GM21529 (cell line): Measurements from ENCODE around the gene ZNF83.
"Not testable (repeated sequence)": the region's sequence is repeated elsewhere in the genome, so short reads cannot be mapped to it uniquely, and the experiment has no call there.

Source experiments
- ATAC-seq: cut with Tn5 transposase; IDR thresholded peaks from one replicate; pipeline ENCODE4 v1.9.1; 2021; ENCODE audit not compliant: unreplicated experiment

ZNF83 gene

DNA sequence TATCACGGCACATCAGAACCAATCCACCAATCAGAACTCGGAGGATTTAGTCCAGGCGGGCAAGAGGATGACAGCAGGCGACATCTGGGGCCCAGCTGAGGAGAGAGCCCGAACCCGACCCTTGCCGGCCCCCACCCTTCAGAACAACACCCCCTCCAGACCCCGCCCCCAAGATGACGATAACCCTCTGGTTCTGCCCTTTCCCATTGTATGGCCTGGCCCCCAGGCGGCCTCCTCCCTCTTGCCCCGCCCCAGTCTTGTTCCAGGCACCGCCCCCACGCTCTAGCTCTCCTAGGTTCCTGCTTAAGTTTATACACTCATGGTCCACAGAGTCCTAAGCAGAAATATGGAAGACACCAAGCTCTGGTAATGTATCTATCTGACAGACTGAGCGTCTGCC is 2.8 kb upstream of the ZNF83 start:
- ATAC-seq, result no peak

DNA sequence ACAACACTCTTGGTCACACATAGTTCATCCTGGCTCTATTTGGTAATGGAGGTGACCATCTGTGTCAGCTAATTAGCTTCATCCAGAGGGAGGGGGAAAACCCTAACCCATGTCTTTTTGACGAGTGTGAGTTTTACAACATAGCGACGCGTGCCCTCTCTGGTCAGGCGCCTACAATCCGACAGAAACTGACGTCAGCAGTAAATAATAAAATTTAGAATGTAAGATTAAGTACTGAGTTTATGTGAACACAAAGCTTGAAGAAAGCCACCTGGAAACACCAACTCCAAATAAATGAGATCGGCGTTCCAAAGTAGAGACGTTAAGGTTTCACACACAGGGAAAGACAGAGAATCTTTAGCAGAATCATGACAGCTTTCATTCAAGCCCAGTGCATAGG is 1.8 kb upstream of the ZNF83 start:
- no peak for ATAC-seq

DNA sequence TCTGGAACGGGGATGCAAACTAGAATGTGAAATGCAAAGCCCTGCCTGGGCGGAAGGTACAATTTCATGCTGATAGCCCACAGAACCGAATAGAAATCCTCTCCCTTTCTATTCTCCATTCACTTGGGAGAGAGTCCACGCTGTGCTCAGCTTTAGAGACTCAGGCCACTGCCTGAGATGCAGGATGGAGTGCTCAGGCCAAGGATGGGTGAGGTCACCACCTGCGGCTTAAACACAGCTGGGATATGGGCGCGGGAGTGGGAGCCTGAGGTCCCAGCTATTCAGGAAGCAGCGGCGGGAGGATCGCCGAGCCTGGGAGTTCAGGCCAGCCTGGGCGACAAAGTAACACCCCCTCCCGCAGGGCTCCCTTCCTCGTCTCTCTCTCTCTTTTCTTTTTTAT is 446 bp upstream of the ZNF83 start:
- no peak for ATAC-seq

DNA sequence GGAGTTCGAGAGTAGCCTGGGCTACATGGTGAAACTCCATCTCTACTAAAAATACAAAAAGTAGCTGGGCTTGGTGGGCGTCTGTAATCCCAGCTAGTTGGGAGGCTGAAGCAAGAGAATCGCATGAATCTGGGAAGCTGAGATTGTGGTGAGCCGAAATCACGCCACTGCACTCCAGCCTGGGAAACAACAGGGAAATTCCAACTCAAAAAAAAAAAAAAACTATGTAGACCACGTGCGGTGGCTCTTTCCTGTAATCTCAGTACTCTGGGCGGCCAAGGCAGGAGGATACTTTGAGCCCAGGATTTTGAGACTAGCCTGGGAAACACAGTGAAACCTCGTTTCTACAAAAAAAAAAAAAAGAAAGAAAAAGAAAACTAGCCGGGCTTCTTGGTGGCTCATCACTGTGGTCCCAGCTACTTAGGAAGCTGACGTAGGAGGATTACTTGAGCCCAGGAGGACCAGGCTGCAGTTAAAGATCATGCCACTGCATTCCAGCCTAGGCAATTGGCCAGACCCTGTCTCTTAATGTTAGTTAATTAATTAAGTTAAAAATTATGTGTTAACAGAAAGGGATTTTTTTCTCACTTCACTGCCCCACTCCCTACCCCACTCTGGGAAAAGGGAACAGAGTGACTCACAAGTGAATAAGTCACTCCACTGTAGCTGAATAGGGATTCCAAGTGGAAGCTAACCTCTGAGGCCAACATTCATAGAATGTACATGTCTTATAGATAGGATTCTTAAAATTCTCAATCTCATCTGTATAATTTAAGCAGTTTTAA is 2.2 kb downstream of the ZNF83 start:
- no peak for ATAC-seq

DNA sequence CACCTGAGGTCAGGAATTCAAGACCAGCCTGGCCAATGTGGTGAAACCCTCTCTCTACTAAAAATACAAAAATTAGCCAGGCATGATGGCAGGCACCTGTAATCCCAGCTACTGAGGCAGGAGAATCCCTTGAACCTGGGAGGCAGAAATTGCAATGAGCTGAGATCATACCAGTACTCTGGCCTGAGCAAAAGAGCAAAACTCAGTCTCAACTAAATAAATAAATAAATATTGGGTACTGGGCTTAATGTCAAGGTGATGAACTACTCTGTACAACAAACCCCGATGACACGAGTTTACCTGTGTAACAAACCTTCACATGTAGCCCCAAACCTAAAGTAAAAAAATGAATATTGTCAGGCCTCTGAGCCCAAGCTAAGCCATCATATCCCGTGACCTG is 10.7 kb downstream of the ZNF83 start:
- not testable (repeated sequence) for ATAC-seq

DNA sequence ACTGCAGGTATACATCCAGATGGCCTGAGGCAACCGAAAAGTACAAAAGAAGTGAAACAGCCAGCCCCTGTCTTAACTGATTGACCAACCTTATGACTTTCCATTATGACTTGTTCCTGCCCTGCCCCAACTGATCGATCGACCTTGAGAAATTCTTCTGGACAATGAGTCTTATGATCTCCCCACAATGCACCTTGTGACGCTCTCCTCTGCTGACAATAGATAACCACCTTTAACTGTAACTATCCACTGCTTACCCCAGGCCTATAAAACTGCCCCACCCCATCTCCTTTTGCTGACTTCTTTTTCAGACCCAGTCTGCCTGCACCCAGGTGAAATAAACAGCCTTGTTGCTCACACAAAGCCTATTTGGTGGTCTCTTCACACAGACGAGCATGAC is 11.2 kb downstream of the ZNF83 start:
- no peak for ATAC-seq

DNA sequence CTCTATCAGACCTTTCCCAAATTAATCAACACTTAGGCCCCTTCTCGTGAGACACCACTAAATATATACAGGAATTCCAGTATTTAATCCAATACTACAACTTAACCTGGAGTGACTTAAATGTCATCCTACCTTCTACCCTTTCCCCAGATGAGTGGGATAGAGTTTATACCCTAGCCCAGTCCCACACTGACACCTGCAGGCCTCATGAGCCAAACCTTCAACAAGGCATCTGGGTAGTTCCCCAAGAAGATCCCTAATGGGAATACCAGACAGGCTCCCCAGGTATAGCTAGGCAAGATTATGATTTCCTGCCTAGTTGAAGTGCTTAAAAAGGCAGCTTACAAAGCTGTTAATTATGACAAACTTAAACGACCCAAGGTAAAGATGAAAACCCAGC is 15.9 kb downstream of the ZNF83 start:
- no peak for ATAC-seq

DNA sequence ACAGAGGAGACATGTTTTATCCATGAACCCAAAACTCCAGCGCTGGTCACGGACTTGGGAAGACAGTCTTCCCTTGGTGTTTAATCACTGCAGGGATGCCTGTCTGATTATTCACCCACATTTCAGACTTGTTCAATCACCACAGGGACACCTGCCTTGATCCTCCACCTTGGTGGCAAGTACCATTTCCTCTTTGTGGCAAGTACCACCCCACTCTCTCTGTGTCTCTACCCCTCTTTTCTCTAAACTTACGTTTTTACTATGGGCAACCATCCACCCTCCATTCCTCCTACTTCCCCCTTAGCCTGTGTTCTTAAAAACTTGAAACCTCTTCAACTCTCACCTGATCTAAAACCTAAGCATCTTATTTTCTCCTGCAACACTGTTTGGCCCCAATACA is 16.8 kb downstream of the ZNF83 start:
- no peak for ATAC-seq

DNA sequence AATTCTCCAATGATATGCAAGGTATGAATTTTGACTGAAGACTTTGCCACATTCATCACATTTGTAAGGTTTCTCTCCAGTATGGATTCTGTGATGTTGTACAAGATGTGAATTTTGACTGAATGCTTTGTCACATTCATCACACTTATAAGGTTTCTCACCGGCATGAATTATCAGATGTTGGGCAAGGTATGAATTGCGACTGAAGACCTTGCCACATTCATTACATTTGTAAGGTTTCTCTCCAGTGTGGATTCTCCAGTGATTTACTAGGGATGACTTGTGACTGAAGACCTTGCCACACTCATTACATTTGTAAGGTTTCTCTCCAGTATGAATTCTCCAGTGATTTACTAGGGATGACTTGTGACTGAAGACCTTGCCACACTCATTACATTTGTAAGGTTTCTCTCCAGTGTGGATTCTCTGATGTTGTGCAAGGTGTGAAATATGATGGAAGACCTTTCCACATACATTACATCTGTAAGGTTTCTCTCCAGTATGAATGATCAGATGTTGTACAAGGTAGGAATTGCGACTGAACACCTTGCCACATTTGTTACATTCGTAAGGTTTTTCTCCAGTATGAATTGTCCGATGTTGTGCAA is 24.8 kb downstream of the ZNF83 start:
- no peak for ATAC-seq

DNA sequence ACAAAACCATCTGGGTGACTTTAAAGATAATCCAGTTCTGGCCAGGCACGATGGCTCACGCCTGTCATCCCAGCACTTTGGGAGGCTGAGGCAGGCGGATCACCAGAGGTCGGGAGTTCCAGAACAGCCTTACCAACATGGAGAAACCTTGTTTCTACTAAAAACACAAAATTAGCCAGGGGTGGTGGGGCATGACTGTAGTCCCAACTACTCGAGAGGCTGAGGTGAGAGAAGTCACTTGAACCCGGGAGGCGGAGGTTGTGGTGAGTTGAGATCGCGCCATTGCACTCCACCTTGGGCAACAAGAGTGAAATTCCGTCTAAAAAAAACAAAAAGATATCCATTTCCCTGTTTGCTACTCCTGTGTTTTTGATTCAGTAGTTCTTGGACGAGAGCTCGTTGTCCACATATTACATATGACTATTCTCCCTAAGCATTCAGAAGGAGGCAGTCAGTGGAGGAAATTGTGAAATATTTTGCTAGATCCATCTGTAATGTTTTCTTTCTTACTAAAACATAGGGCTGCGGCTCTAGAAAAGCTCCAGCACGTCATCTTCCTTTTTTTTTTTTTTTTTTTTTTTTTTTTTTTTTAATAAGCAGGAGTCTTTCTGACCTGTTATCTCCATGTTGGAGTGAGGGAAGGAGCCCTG is 34.5 kb downstream of the ZNF83 start:
- no peak for ATAC-seq

DNA sequence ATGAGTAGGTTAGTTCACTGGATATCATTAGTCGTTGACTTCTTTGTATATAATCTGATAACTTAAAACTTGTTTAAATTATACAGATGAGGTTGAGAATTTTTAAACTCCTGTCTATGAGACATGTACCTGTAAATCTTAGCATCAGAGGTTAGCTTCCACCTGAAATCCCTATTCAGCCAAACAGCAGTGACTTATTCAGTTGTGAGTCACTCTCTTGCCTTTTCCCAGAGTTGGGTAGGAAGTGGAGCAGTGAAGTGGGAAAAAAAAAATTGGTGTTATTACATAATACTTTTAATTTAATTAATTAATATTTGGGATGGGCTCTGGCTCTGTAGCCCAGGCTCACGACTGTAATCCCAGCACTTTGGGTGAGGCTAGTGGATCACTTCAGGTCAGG is 35.2 kb downstream of the ZNF83 start:
- ATAC-seq, result no peak

DNA sequence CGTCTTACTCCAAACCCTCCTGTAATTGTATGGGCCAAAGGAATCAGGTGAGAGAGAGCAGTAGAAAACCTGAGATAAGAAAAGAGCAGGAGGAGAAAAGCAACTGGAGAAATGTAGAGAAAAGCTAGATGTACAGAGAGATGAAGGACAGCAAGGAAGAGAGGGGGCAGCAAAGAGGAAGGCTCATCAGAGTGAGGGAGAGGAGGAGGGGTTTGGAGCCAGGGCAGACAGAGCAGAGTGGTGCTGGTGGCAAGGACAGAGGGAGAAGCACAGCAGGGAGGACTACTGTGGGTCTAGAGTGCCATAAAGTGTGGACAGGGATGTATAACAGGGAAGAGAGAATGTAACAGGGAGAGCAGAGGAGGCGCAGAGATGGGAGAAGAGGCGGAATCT is 36.2 kb downstream of the ZNF83 start:
- ATAC-seq, result not testable (repeated sequence)

DNA sequence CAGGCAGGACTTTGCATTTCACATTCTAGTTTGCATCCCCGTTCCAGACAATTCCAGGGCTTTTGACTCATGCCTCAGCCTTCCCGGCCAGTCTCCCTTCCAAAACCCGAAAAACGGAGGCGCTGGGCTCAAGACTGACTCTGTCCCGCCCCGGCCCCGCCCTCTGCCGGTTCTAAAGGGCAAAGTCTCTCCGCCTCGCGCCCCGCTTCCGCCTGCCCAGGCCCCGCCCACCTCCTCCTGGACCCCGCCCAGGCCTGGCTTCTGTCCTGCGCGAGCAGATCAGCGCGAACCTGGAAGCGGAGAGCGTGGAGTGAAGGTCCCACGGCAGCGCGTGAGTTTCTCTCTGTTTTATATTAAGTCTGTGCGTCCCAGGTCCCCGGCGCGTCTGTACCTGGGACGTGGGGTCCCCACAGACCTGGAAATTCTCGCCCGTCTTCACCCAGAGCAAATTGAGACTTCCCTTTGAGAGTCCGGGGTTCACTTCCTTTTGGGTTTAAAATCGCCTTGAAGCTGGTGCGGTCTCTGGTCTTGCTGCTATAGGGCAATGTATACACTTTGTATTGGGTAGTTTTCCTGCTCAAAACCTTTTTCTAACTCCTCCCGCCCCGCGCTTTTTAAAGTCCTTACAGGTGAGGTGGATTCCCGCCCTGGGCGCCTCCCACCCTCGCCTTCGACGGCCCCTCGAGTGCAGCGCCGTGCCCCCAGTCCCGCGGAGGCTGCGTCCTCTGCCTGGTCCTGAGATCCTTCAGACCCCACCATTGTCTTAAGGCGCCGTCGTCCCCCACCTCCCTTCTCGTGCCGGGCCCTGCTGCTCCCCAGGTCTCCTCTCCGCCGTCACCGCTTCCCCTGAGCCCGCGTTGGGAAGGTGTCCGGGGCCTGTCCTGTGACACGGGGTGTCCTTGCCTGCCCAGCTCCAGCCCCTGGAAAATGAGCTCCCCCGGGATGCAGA is 36.9 kb downstream of the ZNF83 start:
- peak; percentile 86 for ATAC-seq

DNA sequence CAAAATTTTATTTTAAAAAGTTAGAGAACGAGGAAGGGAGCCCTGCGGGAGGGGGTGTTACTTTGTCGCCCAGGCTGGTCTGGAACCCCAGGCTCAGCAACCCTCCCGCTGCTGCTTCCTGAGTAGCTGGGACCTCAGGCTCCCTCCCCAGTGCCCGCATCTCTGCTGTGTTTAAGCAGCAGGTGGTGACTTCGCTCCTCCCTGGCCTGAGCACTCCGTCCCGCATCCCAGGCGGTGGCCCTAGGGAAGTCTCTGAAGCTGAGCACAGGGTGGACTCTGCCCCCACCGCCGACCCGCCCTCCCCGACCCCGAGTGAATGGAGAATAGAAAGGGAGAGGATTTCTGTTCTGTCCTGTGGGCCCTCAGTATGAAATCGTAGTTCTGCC is 37.5 kb downstream of the ZNF83 start:
- ATAC-seq, result peak; percentile 10

DNA sequence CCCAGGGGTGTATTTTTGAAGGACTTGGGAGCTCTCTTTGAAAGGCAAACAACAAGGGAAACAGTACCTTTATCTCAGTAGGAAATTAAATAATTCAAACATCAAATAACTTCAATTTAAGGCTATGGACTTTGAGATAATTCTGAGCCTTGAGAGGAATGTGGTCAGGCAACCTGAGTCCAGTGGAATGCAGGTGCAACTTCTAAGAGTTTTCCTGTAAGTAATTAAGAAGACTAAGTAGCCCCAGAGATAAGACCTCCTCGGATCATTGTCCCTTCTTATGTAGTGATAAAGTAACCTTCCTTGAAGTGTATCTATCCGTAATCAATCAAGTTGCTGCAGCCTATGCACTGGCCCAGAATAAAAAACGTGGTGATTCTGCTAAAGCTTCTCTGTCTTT is 38.9 kb downstream of the ZNF83 start:
- ATAC-seq, result no peak

DNA sequence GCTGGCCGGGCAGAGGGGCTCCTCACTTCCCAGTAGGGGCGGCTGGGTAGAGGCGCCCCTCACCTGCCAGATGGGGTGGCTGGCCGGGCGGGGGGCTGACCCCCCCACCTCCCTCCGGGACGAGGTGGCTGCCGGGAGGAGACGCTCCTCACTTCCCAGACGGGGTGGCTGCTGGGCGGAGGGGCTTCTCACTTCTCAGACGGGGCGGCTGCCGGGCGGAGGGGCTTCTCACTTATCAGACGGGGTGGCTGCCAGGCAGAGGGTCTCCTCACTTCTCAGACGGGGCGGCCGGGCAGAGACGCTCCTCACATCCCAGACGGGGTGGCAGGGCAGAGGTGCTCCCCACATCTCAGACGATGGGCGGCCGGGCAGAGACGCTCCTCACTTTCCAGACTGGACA is 44.7 kb downstream of the ZNF83 start:
- ATAC-seq, result not testable (repeated sequence)

DNA sequence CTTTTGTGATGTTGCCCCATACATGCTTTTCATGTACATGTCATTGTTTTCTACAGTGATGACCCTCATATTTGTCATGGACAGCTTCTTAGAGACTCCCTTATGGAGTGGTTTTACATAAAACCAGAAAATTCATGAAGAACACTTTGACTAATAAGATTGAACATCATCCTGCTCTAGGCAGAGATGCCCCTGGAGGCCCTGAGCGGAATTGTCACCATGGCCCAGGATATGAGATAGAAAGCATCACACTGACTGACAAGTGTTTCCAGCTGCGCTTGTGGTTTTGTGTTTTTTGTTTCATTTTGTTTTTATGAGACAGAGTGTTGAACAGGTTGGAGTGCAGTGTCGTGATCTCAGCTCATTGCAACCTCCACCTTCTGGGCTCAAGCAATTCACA is 45.9 kb downstream of the ZNF83 start:
- ATAC-seq, result no peak

DNA sequence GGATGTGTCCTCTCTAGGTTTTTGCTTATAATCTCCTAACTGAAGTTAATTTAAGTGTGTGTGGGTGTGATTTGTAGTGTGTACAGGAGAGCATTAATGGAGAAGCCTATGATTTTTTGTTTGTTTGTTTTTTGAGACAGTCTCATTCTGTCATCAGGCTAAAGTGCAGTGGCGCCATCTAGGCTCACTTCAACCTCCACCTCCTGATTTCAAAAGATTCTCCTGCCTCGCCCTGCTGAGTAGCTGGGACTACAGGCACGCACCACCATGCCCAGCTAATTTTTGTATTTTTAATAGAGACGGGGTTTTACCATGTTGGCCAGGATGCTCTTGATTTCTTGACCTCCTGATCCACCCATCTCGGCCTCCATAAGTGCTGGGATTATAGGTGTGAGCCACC is 47.4 kb downstream of the ZNF83 start:
- ATAC-seq, result no peak

DNA sequence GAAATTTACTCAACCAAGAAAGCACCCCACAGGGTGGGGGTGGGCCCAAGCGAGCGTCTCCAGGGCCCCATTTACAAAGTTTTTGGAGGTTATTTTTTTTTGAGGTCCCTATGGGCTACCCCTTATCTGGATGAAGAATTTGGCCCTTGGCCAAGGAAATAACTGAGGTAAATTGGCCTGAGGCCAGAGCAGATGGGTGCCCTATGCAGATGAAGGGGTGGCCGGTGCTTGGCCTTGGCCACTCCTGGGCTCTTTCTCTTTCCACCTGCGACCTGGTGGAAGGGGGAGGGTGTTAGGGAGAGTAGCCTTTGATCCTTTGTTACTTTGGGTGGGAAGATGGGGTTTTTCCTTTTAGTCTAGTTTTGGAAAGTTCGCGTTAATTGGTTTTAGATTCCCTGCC is 52.6 kb downstream of the ZNF83 start:
- no peak for ATAC-seq

DNA sequence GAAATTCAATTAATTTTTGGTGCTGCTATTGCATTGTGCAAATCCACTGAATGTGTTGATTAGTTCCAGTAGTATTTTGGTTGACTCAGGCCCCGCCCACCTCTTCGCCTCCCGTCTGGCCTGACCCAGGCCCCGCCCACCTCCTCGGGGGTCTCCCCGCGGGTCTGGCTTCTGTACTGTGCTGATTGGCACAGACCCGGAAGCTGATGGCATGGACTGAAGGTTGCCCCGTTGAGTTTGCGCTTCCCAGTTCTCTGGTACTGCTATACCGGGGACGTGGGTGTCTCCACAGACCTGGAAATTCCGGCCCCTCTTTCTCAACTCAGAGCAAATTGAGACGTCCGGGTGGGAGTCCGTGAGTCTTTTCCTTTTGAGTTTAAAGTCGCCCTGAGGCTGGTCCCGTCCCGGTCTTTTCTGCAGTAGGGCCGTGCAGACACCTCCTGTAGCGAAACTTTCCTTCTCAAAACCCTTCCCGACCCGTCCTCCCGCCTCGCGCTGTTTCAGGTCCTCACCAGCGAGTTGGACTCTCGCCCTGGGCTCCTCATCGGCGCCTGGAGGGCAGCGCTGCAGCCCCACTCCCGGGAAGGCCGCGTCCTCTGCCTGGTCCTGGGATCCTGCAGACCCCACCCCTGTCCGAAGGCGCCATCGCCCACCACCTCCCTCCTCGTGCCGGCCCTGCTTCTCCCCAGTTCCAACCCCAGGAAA is 53.3 kb downstream of the ZNF83 start:
- ATAC-seq, result no peak
